Ovary (tissue), 9 donors: ENCODE results near the gene DDA1. TPM values are rescaled to one million over a fixed set of nuclear protein-coding genes. Genes with fewer than 3 reads are reported as not detected.

Experiments
- DNase-seq, 5 donors: peaks; one replicate each; pipeline ENCODE4 v3.0.0-alpha.2; 2019 to 2020
- H3K27ac ChIP-seq, 2 donors: fragments of 200-600 bp; one replicate each; pipeline versions ENCODE4 v1.5.1 to v1.8.0; 2019 to 2022
- H3K27me3 ChIP-seq: fragments of 200-600 bp; one replicate; pipeline ENCODE4 v1.8.0; 2022
- H3K36me3 ChIP-seq: fragments of 200-600 bp; sonication (generic); one replicate; pipeline ENCODE4 v1.5.1; 2019
- H3K4me1 ChIP-seq: one replicate; pipeline ENCODE4 v1.8.1; 2013; ENCODE audit warnings: mild to moderate bottlenecking, moderate library complexity; ENCODE audit not compliant: insufficient read depth
- H3K4me3 ChIP-seq: fragments of 200-600 bp; sonication (generic); one replicate; pipeline ENCODE4 v1.5.1; 2017
- H3K9me3 ChIP-seq, 2 donors: fragments of 200-600 bp in 1 of 2; sonication (generic) in 1 of 2; one replicate each; pipeline versions ENCODE4 v1.5.1 to v1.8.1; 2013 to 2019; ENCODE audit warnings: mild to moderate bottlenecking in 1 of 2, moderate library complexity in 1 of 2
- EP300 ChIP-seq: sonication (generic); formaldehyde crosslinking; IDR thresholded peaks from one replicate; pipeline ENCODE4 v1.6.1; 2017; ENCODE audit warnings: antibody characterized with exemption
- POLR2A ChIP-seq: fragments of 450-650 bp; IDR thresholded peaks from one replicate; pipeline ENCODE4 v1.6.1; 2017; ENCODE audit warnings: antibody characterized with exemption, mild to moderate bottlenecking, moderate library complexity
- WGBS, 3 donors: extraction: QIAGEN DNeasy Blood & Tissue Kit in 1 of 3; methylation state at CpG; one replicate each; pipeline versions ENCODE4 v1.1.5 to v1.1.7; 2013 to 2017; 5-methylcytosine and 5-hydroxymethylcytosine counted together
- intact Hi-C, 4 donors: fragments of 100-400 bp; cut with DNase I; formaldehyde crosslinking; loops; one replicate each; pipeline versions ENCODE4 v1.11.0 to v1.15.1; 2022 to 2023
- polyA plus RNA-seq, 2 donors: library from polyadenylated mRNA; stranded (reverse); fragments of 200-250 nt in 1 of 2; fragments of 350-450 nt in 1 of 2; fragmentation: Illumina TruSeq in 1 of 2; extraction: RNeasy Lipid Tissue Mini Kit (QIAGEN cat#74804) in 1 of 2; gene quantifications; one replicate each; pipeline ENCODE4 v1.2.3, GENCODE V29; 2013 to 2014
- total RNA-seq, 7 donors: library from RNA; depleted of rRNA in 2 of 7; stranded (reverse); fragments of >200 nt in 2 of 7; fragmentation: NEBNext Ultra II Directional in 3 of 7; extraction: Animal tissue kit (Norgen Biotek cat#: 25700) in 3 of 7; gene quantifications; one replicate each; pipeline versions ENCODE4 v1.1.0 to v1.2.4, GENCODE V29; 2016 to 2023
- TF ChIP-seq, protein P1 (sequence below), 3 donors: fragments of 450-650 bp in 2 of 3; fragments of 200-600 bp in 1 of 3; IDR thresholded peaks; one replicate each; pipeline versions ENCODE4 v1.5.1 to v1.8.0; 2016 to 2022; ENCODE audit warnings: antibody characterized with exemption in 3 of 3, mild to moderate bottlenecking in 1 of 3
- donor health status: DM: no; HTN: no; CAD: no; lungs with moderate emphysema.
- donor health status: DM: no; HTN: no; CAD: no.
- donor health status: Bipolar disorder and iron deficiency.
- donor health status: DM: yes; HTN: yes; CAD: no.
- donor health status: DM: no; HTN: no; CAD: no.
- donor health status: DM: yes; HTN: yes; CAD: no.

The DDA1 gene
- total and polyA plus RNA-seq, 9 donors, result 6.3 to 32.6 (median 20.2) TPM

DNA sequence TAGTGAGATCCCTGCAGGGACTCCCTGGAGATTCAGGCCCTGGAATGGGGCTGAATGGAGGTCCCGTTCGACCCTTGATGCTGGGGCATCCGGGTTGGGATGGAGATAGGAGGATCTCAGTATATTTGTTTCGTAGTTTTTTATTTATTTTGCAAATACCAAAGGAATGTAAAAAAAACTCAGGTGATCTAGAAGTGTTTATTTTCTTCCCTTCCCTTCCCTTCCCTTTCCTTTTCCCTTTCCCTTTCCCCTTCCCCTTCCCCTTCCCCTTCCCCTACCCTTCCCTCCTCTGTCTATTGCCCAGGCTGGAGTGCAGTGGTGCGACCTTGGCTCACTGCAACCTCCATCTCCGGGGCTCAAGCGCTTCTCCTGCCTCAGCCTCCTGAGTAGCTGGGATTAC is 32.5 kb downstream of the DDA1 start:
- TF ChIP-seq EP300 (no peak), POLR2A (no peak)
- TF ChIP-seq, protein P1, sequence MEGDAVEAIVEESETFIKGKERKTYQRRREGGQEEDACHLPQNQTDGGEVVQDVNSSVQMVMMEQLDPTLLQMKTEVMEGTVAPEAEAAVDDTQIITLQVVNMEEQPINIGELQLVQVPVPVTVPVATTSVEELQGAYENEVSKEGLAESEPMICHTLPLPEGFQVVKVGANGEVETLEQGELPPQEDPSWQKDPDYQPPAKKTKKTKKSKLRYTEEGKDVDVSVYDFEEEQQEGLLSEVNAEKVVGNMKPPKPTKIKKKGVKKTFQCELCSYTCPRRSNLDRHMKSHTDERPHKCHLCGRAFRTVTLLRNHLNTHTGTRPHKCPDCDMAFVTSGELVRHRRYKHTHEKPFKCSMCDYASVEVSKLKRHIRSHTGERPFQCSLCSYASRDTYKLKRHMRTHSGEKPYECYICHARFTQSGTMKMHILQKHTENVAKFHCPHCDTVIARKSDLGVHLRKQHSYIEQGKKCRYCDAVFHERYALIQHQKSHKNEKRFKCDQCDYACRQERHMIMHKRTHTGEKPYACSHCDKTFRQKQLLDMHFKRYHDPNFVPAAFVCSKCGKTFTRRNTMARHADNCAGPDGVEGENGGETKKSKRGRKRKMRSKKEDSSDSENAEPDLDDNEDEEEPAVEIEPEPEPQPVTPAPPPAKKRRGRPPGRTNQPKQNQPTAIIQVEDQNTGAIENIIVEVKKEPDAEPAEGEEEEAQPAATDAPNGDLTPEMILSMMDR (IDR thresholded peaks at IDR 0.05), result no peak

GRCh38 chr19:17346109-17346671 is 36.8 kb downstream of the DDA1 start:
- H3K4me3 ChIP-seq, result no peak overlapping the region
- peak; percentile 63 to 87 (median 83) for DNase-seq
- H3K4me1 ChIP-seq, result no peaks in the 10 kb centered on the region
- 11 to 15% (median 11%) methylated on average over 24 of the region's 24 CpGs for WGBS, 3 donors
- H3K27me3 ChIP-seq, result no peaks in the 10 kb centered on the region
- no peaks in the 10 kb centered on the region for H3K36me3 ChIP-seq
- no peak for TF ChIP-seq EP300
- TF ChIP-seq POLR2A, result no peak
- TF ChIP-seq, protein P1 (IDR thresholded peaks at IDR 0.05), result peak; percentile 93 to 96 (median 95)
- H3K27ac ChIP-seq, result no peak overlapping the region
- intact Hi-C loops, result loop anchor here (2.0 to 10.0 kb wide), 6 partner anchors 41 to 121 kb away; partner anchors contain the start of gene NXNL1 (in 1 of the 4)
- H3K9me3 ChIP-seq, result no peaks in the 10 kb centered on the region

More for the DNA sequence above, 32.5 kb downstream of the DDA1 start:
- Histone ChIP-seq H3K27ac (no peak overlapping the region), H3K27me3 (no peaks in the 10 kb centered on the region), H3K36me3 (no peaks in the 10 kb centered on the region), H3K4me1 (peaks cover 5% of the 10 kb centered on the region), H3K9me3 (no peaks in the 10 kb centered on the region), H3K4me3 (no peak overlapping the region)
- WGBS, 3 donors, result 77 to 86% (median 83%) methylated on average over 7 of the region's 7 CpGs
- intact Hi-C loops, result loop anchor here in 1 of 4 donors (10.0 kb wide), 1 partner anchor 123 kb away; the partner anchor contains the start of gene NXNL1
- no peak for DNase-seq

DNA sequence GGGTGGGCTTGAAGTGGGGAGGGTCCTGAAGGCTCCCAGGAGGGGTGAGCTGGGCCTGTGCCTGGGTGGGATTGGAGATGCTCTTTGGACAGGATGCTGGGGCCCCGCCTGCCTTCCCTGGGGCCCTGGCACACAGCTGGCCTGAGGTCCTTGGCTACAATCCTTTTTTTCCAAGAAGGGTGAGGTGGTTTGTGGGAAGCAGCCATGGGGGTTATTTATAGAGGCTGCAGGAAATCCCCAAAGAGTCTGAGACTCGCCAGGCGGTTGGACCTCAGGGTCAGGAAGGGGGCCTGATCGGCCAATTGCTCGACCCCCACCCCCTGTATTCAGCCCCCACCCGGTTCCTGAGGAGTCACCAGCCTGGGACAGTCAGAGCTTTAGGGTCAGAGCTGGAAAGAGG is 38.0 kb downstream of the DDA1 start:
- no peaks in the 10 kb centered on the region for H3K27me3 ChIP-seq
- no peak overlapping the region for H3K27ac ChIP-seq
- H3K36me3 ChIP-seq, result no peaks in the 10 kb centered on the region
- H3K4me3 ChIP-seq, result no peak overlapping the region
- H3K9me3 ChIP-seq, result no peaks in the 10 kb centered on the region
- H3K4me1 ChIP-seq, result no peaks in the 10 kb centered on the region
- DNase-seq, result peak in 1 of 5 donors; percentile 35
- WGBS, 3 donors, result 23 to 36% (median 25%) methylated on average over 6 of the region's 6 CpGs
- intact Hi-C loops, result loop anchor here (2.0 to 10.0 kb wide), 6 partner anchors 39 to 120 kb away; partner anchors contain the start of gene NXNL1 (in 1 of the 4)
- TF ChIP-seq EP300 (no peak), POLR2A (no peak)
- TF ChIP-seq, protein P1 (IDR thresholded peaks at IDR 0.05), result no peak

DNA sequence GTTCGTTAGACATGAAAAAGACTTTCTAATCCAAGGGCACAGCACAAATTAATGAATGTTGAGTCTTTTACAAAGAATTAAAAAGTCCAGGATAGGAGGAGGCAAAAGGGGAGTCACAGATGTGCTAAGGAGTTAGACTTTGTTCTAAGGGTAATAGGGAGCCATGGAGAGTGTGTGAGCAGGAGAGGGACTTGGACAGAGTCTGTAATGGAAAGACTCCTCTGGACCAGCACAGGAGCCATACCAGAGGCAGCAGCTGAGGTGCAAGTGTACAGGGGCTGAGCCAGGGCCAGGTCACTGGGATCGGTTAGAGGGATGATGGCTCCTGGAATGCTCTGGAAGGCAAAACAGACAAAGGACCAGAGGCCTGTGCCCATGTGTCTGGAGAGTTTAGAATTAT is 38.5 kb downstream of the DDA1 start:
- 63 to 84% (median 81%) methylated on average over 2 of the region's 2 CpGs for WGBS, 3 donors
- Histone ChIP-seq H3K27ac (no peak overlapping the region), H3K4me3 (no peak overlapping the region), H3K36me3 (no peaks in the 10 kb centered on the region), H3K27me3 (no peaks in the 10 kb centered on the region), H3K9me3 (no peaks in the 10 kb centered on the region), H3K4me1 (no peaks in the 10 kb centered on the region)
- intact Hi-C loops, result loop anchor here (2.0 to 10.0 kb wide), 6 partner anchors 39 to 119 kb away; partner anchors contain the start of gene NXNL1 (in 1 of the 4)
- no peak for TF ChIP-seq EP300
- TF ChIP-seq POLR2A, result no peak
- TF ChIP-seq, protein P1 (IDR thresholded peaks at IDR 0.05), result no peak
- no peak for DNase-seq
